Measurements from ENCODE around the gene BANK1.

Gene BANK1

DNA sequence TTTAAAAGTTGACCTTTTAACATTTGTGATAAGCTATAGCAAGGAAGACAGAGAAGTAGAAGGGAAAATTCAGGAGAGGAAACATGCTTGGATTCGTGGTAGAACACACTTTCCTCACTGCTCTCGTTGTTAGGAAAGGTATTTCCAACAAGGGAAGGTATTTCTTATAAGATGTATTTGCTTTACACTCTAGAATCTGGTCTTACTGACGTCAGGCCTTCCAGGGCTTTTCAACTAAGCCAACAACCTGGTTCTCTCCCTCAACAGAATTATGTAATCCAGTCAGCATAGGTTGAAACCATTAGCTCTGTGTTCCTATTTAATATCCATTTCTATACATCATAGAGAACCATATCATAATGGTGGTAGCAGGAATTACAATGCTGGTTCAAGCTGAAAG lies 312.8 kb downstream of the BANK1 start:
- TF ChIP-seq SPI1 (IDR thresholded peaks at IDR 0.05; ENCODE audit: borderline replicate concordance, low read depth) = no peak
- no peak for TF ChIP-seq GABPA (IDR thresholded peaks at IDR 0.05; ENCODE audit: low read depth)
- TF ChIP-seq POLR2AphosphoS5 (IDR thresholded peaks at IDR 0.05; ENCODE audit: low read depth) = no peak
- TF ChIP-seq, protein P1, sequence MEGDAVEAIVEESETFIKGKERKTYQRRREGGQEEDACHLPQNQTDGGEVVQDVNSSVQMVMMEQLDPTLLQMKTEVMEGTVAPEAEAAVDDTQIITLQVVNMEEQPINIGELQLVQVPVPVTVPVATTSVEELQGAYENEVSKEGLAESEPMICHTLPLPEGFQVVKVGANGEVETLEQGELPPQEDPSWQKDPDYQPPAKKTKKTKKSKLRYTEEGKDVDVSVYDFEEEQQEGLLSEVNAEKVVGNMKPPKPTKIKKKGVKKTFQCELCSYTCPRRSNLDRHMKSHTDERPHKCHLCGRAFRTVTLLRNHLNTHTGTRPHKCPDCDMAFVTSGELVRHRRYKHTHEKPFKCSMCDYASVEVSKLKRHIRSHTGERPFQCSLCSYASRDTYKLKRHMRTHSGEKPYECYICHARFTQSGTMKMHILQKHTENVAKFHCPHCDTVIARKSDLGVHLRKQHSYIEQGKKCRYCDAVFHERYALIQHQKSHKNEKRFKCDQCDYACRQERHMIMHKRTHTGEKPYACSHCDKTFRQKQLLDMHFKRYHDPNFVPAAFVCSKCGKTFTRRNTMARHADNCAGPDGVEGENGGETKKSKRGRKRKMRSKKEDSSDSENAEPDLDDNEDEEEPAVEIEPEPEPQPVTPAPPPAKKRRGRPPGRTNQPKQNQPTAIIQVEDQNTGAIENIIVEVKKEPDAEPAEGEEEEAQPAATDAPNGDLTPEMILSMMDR (IDR thresholded peaks at IDR 0.05; ENCODE audit: insufficient read depth, low read length) = no peak
- TF ChIP-seq, protein P2, sequence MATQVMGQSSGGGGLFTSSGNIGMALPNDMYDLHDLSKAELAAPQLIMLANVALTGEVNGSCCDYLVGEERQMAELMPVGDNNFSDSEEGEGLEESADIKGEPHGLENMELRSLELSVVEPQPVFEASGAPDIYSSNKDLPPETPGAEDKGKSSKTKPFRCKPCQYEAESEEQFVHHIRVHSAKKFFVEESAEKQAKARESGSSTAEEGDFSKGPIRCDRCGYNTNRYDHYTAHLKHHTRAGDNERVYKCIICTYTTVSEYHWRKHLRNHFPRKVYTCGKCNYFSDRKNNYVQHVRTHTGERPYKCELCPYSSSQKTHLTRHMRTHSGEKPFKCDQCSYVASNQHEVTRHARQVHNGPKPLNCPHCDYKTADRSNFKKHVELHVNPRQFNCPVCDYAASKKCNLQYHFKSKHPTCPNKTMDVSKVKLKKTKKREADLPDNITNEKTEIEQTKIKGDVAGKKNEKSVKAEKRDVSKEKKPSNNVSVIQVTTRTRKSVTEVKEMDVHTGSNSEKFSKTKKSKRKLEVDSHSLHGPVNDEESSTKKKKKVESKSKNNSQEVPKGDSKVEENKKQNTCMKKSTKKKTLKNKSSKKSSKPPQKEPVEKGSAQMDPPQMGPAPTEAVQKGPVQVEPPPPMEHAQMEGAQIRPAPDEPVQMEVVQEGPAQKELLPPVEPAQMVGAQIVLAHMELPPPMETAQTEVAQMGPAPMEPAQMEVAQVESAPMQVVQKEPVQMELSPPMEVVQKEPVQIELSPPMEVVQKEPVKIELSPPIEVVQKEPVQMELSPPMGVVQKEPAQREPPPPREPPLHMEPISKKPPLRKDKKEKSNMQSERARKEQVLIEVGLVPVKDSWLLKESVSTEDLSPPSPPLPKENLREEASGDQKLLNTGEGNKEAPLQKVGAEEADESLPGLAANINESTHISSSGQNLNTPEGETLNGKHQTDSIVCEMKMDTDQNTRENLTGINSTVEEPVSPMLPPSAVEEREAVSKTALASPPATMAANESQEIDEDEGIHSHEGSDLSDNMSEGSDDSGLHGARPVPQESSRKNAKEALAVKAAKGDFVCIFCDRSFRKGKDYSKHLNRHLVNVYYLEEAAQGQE (IDR thresholded peaks at IDR 0.05; ENCODE audit: insufficient replicate concordance, low read depth) = no peak
- no peak overlapping the region for H3K4me3 ChIP-seq (replicated peaks; ENCODE audit: insufficient read depth, low read length)
- H3K27ac ChIP-seq (replicated peaks) = no peak overlapping the region

DNA sequence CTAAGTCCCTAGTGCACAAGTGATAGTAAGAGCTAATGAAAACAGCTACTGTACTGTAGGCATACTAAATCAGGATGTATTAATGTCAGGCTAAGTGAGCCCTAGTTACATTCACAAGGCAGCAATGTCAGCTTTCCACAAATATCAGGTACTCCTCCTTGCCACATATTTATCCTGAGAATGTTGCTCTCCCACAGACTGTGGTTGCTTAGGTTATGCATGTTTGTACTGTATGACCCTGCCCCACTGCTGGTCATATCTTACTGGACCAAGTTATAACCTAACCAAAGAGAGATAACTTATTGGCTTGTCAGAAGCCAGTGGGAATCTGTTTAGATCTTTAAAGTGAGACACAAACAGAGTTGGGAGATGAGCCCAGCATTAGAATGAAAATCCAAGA lies 313.7 kb downstream of the BANK1 start:
- DNase-seq (ENCODE audit: low read depth in 1 of 2, low spot score in 1 of 2) = no peak
- Histone ChIP-seq H3K27me3 (ENCODE audit: insufficient read depth, poor library complexity, severe bottlenecking) (no peaks in the 10 kb centered on the region), H3K4me3 (replicated peaks; ENCODE audit: insufficient read depth, low read length) (no peak overlapping the region), H3K27ac (replicated peaks) (no peak overlapping the region)
- TF ChIP-seq GABPA (IDR thresholded peaks at IDR 0.05; ENCODE audit: low read depth) (no peak), POLR2AphosphoS5 (IDR thresholded peaks at IDR 0.05; ENCODE audit: low read depth) (no peak), SPI1 (IDR thresholded peaks at IDR 0.05; ENCODE audit: borderline replicate concordance, low read depth) (no peak)
- TF ChIP-seq, protein P2 (IDR thresholded peaks at IDR 0.05; ENCODE audit: insufficient replicate concordance, low read depth) = no peak
- TF ChIP-seq, protein P1 (IDR thresholded peaks at IDR 0.05; ENCODE audit: insufficient read depth, low read length) = no peak

More for the DNA sequence above, 312.8 kb downstream of the BANK1 start:
- no peak for DNase-seq (ENCODE audit: low read depth in 1 of 2, low spot score in 1 of 2)
- H3K27me3 ChIP-seq (ENCODE audit: insufficient read depth, poor library complexity, severe bottlenecking) = no peaks in the 10 kb centered on the region

DNA sequence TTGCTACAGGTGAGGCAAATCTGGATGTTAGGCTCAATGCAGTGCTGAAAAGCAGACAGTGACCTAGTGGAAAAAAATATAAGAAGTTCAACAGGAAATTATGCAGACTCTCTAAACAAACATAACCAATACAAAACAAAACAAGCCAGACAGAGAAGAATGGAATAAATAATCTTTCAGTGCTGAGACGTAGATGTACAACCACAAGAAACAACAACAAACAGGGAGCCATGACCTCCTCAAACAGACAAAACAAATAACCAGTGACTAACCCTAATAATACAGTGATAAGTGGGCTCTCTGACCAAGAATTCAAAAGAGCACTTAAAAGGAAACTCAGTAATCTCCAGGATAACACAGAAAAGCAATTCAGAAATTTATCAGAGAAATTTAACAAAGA lies 315.5 kb downstream of the BANK1 start:
- TF ChIP-seq POLR2AphosphoS5 (IDR thresholded peaks at IDR 0.05; ENCODE audit: low read depth) (no peak), SPI1 (IDR thresholded peaks at IDR 0.05; ENCODE audit: borderline replicate concordance, low read depth) (no peak), GABPA (IDR thresholded peaks at IDR 0.05; ENCODE audit: low read depth) (no peak)
- TF ChIP-seq, protein P1 (IDR thresholded peaks at IDR 0.05; ENCODE audit: insufficient read depth, low read length) = no peak
- TF ChIP-seq, protein P2 (IDR thresholded peaks at IDR 0.05; ENCODE audit: insufficient replicate concordance, low read depth) = no peak
- Histone ChIP-seq H3K27me3 (ENCODE audit: insufficient read depth, poor library complexity, severe bottlenecking) (no peaks in the 10 kb centered on the region), H3K4me3 (replicated peaks; ENCODE audit: insufficient read depth, low read length) (no peak overlapping the region), H3K27ac (replicated peaks) (no peak overlapping the region)
- no peak for DNase-seq (ENCODE audit: low read depth in 1 of 2, low spot score in 1 of 2)

Measured in HL-60 (cell line).